B cell (primary cell): Measurements from ENCODE around the gene APCDD1. TPM values are rescaled to one million over a fixed set of nuclear protein-coding genes. Genes with fewer than 3 reads are reported as not detected.

ENCODE experiments used
- ATAC-seq: fragments of 200-7000 bp; cut with Tn5 transposase; one replicate; pipeline ENCODE4 v1.10.0; 2021; ENCODE audit warnings: low read depth, mild to moderate bottlenecking, moderate number of reproducible peaks, moderate library complexity
- CTCF ChIA-PET: fragments of 350-600 bp; sonication (Branson Sonifier 250); formaldehyde crosslinking; loops from one replicate; lab custom pipeline; 2021; ENCODE audit warnings: antibody characterized with exemption, inconsistent platforms; lab: Charles Lee
- POLR2A ChIA-PET: fragments of 350-600 bp; sonication (Branson Sonifier 250); formaldehyde crosslinking; loops from one replicate; lab custom pipeline; 2021; ENCODE audit warnings: antibody characterized with exemption; lab: Charles Lee
- DNase-seq: peaks from one replicate; pipeline ENCODE4 v3.0.0; 2013
- H2AFZ ChIP-seq: 2 replicates; pipeline ENCODE4 v1.6.1; 2012; ENCODE audit warnings: mild to moderate bottlenecking, low read depth, low read length; ENCODE audit not compliant: insufficient read depth, poor library complexity, severe bottlenecking
- H3K27ac ChIP-seq, 2 donors: 1 replicate in 1 of 2; 2 replicates in 1 of 2; pipeline ENCODE4 v1.5.1; 2012 to 2013; ENCODE audit warnings: low read length in 2 of 2, mild to moderate bottlenecking in 2 of 2, moderate library complexity in 1 of 2
- H3K27me3 ChIP-seq, 4 experiments: fragments of 200-600 bp in 1 of 4; sonication (generic) in 1 of 4; replicated peaks in 1 of 4; 1 replicate in 2 of 4; 2 replicates in 2 of 4; pipeline versions ENCODE4 v1.6.1 to v1.7.0; 2013 to 2016; ENCODE audit warnings: low read length in 3 of 4, mild to moderate bottlenecking in 2 of 4, mixed read lengths in 1 of 4, moderate library complexity in 1 of 4; ENCODE audit not compliant: insufficient read depth in 4 of 4, control insufficient read depth in 3 of 4; ENCODE audit errors: control extremely low read depth in 1 of 4
- H3K36me3 ChIP-seq, 2 experiments: replicated peaks in 1 of 2; 1 replicate in 1 of 2; 2 replicates in 1 of 2; pipeline versions ENCODE4 v1.6.1 to v1.7.1; 2013; ENCODE audit warnings: low read length in 1 of 2; ENCODE audit not compliant: insufficient read depth in 2 of 2, control insufficient read depth in 1 of 2; ENCODE audit errors: control extremely low read depth in 1 of 2, extremely low read depth in 1 of 2
- H3K4me1 ChIP-seq, 2 donors: fragments of 200-600 bp in 1 of 2; sonication (generic) in 1 of 2; 1 replicate in 1 of 2; 2 replicates in 1 of 2; pipeline versions ENCODE4 v1.5.1 to v1.6.1; 2013 to 2017; ENCODE audit warnings: low read length in 2 of 2; ENCODE audit not compliant: control insufficient read depth in 2 of 2, insufficient read depth in 2 of 2
- H3K4me2 ChIP-seq: replicated peaks from 2 replicates; pipeline ENCODE3; 2012; ENCODE audit warnings: mild to moderate bottlenecking, low read depth, low read length; ENCODE audit not compliant: poor library complexity, severe bottlenecking
- H3K4me3 ChIP-seq, 5 experiments: fragments of 200-600 bp in 1 of 5; sonication (generic) in 1 of 5; 1 replicate in 3 of 5; 2 replicates in 2 of 5; pipeline versions ENCODE4 v1.5.1 to v1.7.0; 2011 to 2016; ENCODE audit warnings: low read length in 4 of 5, mild to moderate bottlenecking in 4 of 5, low read depth in 2 of 5, control low read depth in 1 of 5, moderate library complexity in 1 of 5; ENCODE audit not compliant: insufficient read depth in 1 of 5; ENCODE audit errors: control extremely low read depth in 1 of 5, extremely low read depth in 1 of 5
- H3K79me2 ChIP-seq: fragments of 200-600 bp; sonication (generic); one replicate; pipeline ENCODE4 v1.6.0; 2016; ENCODE audit warnings: low read length; ENCODE audit not compliant: control insufficient read depth, insufficient read depth
- H3K9ac ChIP-seq: fragments of 200-600 bp; sonication (generic); 2 replicates; pipeline ENCODE4 v1.6.1; 2017; ENCODE audit warnings: mild to moderate bottlenecking, low read length, moderate library complexity
- H3K9me3 ChIP-seq, 3 donors: one replicate each; pipeline versions ENCODE4 v1.6.1 to v1.7.1; 2013; ENCODE audit warnings: low read length in 2 of 3; ENCODE audit not compliant: control insufficient read depth in 2 of 3, insufficient read depth in 1 of 3; ENCODE audit errors: control extremely low read depth in 1 of 3
- H4K20me1 ChIP-seq: 2 replicates; pipeline ENCODE4 v1.6.0; 2012; ENCODE audit warnings: mild to moderate bottlenecking, low read length; ENCODE audit not compliant: insufficient read depth, control insufficient read depth, poor library complexity, severe bottlenecking
- H3K27ac Mint-ChIP-seq: one replicate; pipeline ENCODE4 v1.8.0; 2021; ENCODE audit warnings: mixed read lengths
- H3K27me3 Mint-ChIP-seq: one replicate; pipeline ENCODE4 v1.8.0; 2021; ENCODE audit warnings: mixed read lengths
- H3K4me1 Mint-ChIP-seq: one replicate; pipeline ENCODE4 v1.8.0; 2021; ENCODE audit warnings: mixed read lengths
- H3K4me3 Mint-ChIP-seq: one replicate; pipeline ENCODE4 v1.8.0; 2021; ENCODE audit warnings: mixed read lengths
- H3K9me3 Mint-ChIP-seq: one replicate; pipeline ENCODE4 v1.8.0; 2022; ENCODE audit warnings: mixed read lengths; ENCODE audit not compliant: insufficient read depth
- CTCF ChIP-seq: fragments of 200-600 bp; IDR thresholded peaks from one replicate; pipeline ENCODE4 v1.8.0; 2022; ENCODE audit warnings: antibody characterized with exemption, mild to moderate bottlenecking
- EZH2 ChIP-seq: IDR thresholded peaks from 2 replicates; pipeline ENCODE4 v1.6.1; 2012; ENCODE audit warnings: borderline replicate concordance, low read depth, mild to moderate bottlenecking, moderate library complexity, low read length; ENCODE audit not compliant: insufficient read depth, poor library complexity, severe bottlenecking
- WGBS: methylation state at CpG from one replicate; pipeline ENCODE4 v1.1.5; 2013; ENCODE audit warnings: missing lambda C conversion rate; ENCODE audit not compliant: insufficient coverage; 5-methylcytosine and 5-hydroxymethylcytosine counted together
- intact Hi-C: fragments of 100-400 bp; cut with micrococcal nuclease; formaldehyde crosslinking; loops from one replicate; pipeline ENCODE4 v1.10.0; 2022
- polyA plus RNA-seq: library from polyadenylated mRNA; depleted of rRNA; stranded (reverse); fragments of >200 nt; gene quantifications from 2 replicates; pipeline ENCODE4 v1.2.3, GENCODE V29; 2012
- total RNA-seq, 2 donors: library from RNA; stranded (reverse); fragments of 120-200 nt in 1 of 2; gene quantifications; 1 replicate in 1 of 2; 2 replicates in 1 of 2; pipeline versions ENCODE4 v1.2.3 to v1.2.4, GENCODE V29; 2013 to 2022

APCDD1 gene
- total and polyA plus RNA-seq, 2 donors (not counting 1 experiment from before 2014, with no cell fraction given): 1.0 to 1.1 TPM

GRCh38 chr18:10439898-10440297, 14.5 kb upstream of the APCDD1 start:
- DNase-seq (no peak), ATAC-seq (no peak)
- Mint-ChIP-seq H3K27ac (no peak overlapping the region), H3K4me1 (peaks cover 2% of the 10 kb centered on the region), H3K27me3 (peaks cover 4% of the 10 kb centered on the region), H3K4me3 (no peak overlapping the region), H3K9me3 (no peaks in the 10 kb centered on the region)
- Histone ChIP-seq H2AFZ (no peak overlapping the region), H3K36me3 (no peaks in the 10 kb centered on the region), H3K9me3 (no peaks in the 10 kb centered on the region), H3K4me3 (no peak overlapping the region), H3K4me2 (no peak overlapping the region), H3K79me2 (no peaks in the 10 kb centered on the region), H3K27me3 (no peaks in the 10 kb centered on the region), H3K4me1 (no peaks in the 10 kb centered on the region), H3K9ac (no peak overlapping the region), H4K20me1 (no peaks in the 10 kb centered on the region), H3K27ac (no peak overlapping the region)
- TF ChIP-seq EZH2 (no peak), CTCF (no peak)
- CTCF ChIA-PET: no interaction called here
- intact Hi-C loops: no loop called here
- POLR2A ChIA-PET: no interaction called here
- 99% methylated on average over 8 of the region's 8 CpGs for WGBS

DNA sequence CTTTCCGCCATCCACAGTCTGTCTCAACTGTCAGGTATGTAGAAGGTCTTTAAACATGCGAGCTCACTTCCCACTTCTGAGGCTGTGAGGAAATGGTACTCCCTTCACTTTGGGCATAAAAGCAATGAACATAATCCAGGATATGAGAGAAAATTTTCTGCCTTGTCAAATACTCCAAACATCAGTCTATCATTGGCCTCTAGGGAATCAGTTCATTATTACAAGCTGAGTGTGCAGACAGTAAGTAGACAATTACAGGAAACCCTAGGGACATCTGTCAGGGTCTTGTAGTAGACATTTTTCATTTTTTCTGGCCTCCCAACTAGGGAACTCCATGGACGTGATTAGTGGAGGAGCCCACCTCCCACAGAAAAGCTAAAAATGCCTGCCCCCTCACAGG, 13.6 kb upstream of the APCDD1 start:
- POLR2A ChIA-PET: no interaction called here
- intact Hi-C loops: no loop called here
- Histone ChIP-seq H3K4me3 (no peak overlapping the region), H3K9ac (no peak overlapping the region), H3K9me3 (no peaks in the 10 kb centered on the region), H3K4me2 (no peak overlapping the region), H3K79me2 (no peaks in the 10 kb centered on the region), H2AFZ (no peak overlapping the region), H3K27ac (no peak overlapping the region), H3K4me1 (no peaks in the 10 kb centered on the region), H3K36me3 (no peaks in the 10 kb centered on the region), H4K20me1 (no peaks in the 10 kb centered on the region), H3K27me3 (no peaks in the 10 kb centered on the region)
- no CpG with 5 or more reads among the region's 3 CpGs for WGBS
- CTCF ChIA-PET: no interaction called here
- Mint-ChIP-seq H3K27ac (no peak overlapping the region), H3K4me1 (peaks cover 2% of the 10 kb centered on the region), H3K9me3 (no peaks in the 10 kb centered on the region), H3K27me3 (peaks cover 7% of the 10 kb centered on the region), H3K4me3 (no peak overlapping the region)
- TF ChIP-seq EZH2: no peak
- ATAC-seq: no peak
- DNase-seq: no peak
